ENCODE measurements around the gene ACOT11.

DNA sequence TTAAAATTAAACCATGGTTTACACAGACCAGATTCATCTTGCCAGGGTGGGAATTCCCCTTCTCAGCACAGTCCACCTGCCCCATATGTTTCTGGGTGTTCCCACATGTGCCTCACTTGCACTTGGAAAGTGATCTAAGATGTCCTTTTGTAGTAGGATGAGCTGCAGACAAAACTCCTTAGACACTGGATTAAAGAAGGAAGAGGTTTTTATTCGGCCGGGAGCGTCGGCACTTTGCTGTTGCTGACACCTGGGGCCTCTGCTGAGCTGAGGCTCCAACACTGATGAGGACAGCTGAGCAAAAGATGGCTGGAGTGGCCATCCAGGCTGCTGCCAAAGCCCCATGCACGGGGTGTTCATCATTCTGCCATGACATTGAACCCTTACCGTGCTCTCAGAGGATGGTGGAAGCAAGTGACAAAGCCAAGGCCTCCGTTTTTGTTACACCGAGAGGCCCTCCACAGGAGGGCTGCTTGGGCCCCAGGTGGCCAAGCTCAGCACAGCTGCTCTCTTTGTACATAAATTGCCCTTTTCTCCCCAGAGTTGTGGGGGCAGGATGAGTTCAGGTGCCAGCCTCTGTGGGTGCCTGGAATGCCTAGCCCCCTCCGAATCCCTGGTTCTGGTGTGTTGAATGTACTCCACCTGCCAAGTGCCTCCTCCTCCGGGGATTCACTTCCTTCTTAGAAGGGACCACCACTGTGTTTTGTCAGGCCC, 7.3 kb upstream of the ACOT11 start:
- TF ChIP-seq, protein P1, sequence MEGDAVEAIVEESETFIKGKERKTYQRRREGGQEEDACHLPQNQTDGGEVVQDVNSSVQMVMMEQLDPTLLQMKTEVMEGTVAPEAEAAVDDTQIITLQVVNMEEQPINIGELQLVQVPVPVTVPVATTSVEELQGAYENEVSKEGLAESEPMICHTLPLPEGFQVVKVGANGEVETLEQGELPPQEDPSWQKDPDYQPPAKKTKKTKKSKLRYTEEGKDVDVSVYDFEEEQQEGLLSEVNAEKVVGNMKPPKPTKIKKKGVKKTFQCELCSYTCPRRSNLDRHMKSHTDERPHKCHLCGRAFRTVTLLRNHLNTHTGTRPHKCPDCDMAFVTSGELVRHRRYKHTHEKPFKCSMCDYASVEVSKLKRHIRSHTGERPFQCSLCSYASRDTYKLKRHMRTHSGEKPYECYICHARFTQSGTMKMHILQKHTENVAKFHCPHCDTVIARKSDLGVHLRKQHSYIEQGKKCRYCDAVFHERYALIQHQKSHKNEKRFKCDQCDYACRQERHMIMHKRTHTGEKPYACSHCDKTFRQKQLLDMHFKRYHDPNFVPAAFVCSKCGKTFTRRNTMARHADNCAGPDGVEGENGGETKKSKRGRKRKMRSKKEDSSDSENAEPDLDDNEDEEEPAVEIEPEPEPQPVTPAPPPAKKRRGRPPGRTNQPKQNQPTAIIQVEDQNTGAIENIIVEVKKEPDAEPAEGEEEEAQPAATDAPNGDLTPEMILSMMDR (IDR thresholded peaks at IDR 0.05; ENCODE audit: insufficient read depth, low read length) = no peak
- no peak for TF ChIP-seq POLR2AphosphoS5 (IDR thresholded peaks at IDR 0.05; ENCODE audit: low read depth)

All from HL-60 (cell line).